ENCODE measurements around the gene SH3D19. TPM values are rescaled to one million over a fixed set of nuclear protein-coding genes. Genes with fewer than 3 reads are reported as not detected.

Gene SH3D19
- total RNA-seq, 1 experiment from 2014 or later = 5.3 TPM

GRCh38 chr4:151074416-151074916, 250.9 kb downstream of the SH3D19 start:
- Histone ChIP-seq H3K27me3 (no peaks in the 10 kb centered on the region), H3K4me3 (no peak overlapping the region), H3K9me3 (no peaks in the 10 kb centered on the region), H3K36me3 (no peaks in the 10 kb centered on the region)
- no peak for DNase-seq

Other genes starting within 250 kb of the SH3D19 start
- 3,245 and 4,692 TPM in 2 replicates for gene RPS3A, start 226.0 kb downstream of the SH3D19 start, total RNA-seq (2014; rRNA removed; shearing (Covaris generic); ENCODE audit: low replicate concordance)
- gene PRSS48, start 48.4 kb downstream of the SH3D19 start, total RNA-seq (2014; rRNA removed; shearing (Covaris generic); ENCODE audit: low replicate concordance) = not detected in 2 replicates
- 2.0 and 3.8 TPM in 2 replicates for gene FHIP1A, start 83.6 kb upstream of the SH3D19 start, total RNA-seq (2014; rRNA removed; shearing (Covaris generic); ENCODE audit: low replicate concordance)